Measurements from ENCODE around the gene ZDHHC18. TPM values are rescaled to one million over a fixed set of nuclear protein-coding genes. Genes with fewer than 3 reads are reported as not detected.

ZDHHC18 gene
- total RNA-seq, 1 donor from 2014 or later, result 22.3 TPM

DNA sequence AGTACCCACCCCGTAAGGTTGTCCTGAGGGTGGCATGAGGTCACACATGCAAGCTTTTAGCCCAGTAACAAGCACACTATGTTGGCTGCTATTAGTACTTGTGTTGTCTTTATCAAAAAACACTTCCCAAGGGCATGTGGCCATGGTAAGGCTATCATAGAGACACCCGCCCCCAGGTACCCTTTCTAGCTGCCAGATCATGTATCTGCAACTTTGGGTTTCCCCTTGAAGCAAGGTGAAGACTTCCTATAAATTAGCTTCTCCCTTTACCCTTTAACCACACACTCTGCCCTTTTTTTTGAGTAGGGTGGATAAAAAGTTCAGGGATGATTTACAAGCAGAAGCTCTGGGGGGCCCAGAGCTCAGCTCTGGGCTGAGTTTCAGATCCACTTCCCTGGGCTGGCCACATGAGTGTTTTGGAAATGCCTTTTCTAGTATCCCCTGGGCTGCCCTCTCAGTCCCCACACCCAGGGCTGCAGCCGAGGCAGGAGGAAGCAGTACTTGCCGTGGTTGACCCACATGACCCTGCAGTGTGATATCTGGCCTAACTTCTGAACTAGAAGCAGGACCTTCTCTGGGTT is 2.0 kb downstream of the ZDHHC18 start:
- Histone ChIP-seq H2AFZ (ENCODE audit: low read depth, low read length) (no peak overlapping the region), H3K36me3 (ENCODE audit: insufficient read depth, low read length) (peaks cover 11% of the 10 kb centered on the region), H3K27me3 (ENCODE audit: insufficient read depth, low read length) (no peaks in the 10 kb centered on the region), H3K4me3 (ENCODE audit: insufficient read depth, low read depth, low read length) (no peak overlapping the region), H3K79me2 (ENCODE audit: insufficient read depth, low read length) (peaks cover 48% of the 10 kb centered on the region), H3K4me1 (ENCODE audit: insufficient read depth, low read length) (peaks cover 6% of the 10 kb centered on the region), H3K4me2 (ENCODE audit: low read length) (peak overlapping the region; percentile 51), H3K27ac (ENCODE audit: low read depth, low read length) (no peak overlapping the region), H3K9ac (ENCODE audit: low read length) (no peak overlapping the region), H3K9me3 (ENCODE audit: insufficient read depth, low read depth, low read length) (no peaks in the 10 kb centered on the region), H4K20me1 (ENCODE audit: insufficient read depth, low read length) (peaks cover 54% of the 10 kb centered on the region)
- Mint-ChIP-seq H3K4me3 (ENCODE audit: unreplicated experiment) (peak overlapping the region; percentile 91), H3K9me3 (ENCODE audit: unreplicated experiment) (no peaks in the 10 kb centered on the region), H3K27me3 (ENCODE audit: low read depth, unreplicated experiment) (no peaks in the 10 kb centered on the region), H3K4me1 (ENCODE audit: low read depth, unreplicated experiment) (peaks cover 24% of the 10 kb centered on the region), H3K27ac (ENCODE audit: unreplicated experiment) (no peak overlapping the region), H3K36me3 (ENCODE audit: low read depth, unreplicated experiment) (peaks cover 10% of the 10 kb centered on the region)
- FAIRE-seq (no peak), DNase-seq (ENCODE audit: low read depth) (no peak)
- no peak for TF ChIP-seq CTCF (IDR thresholded peaks at IDR 0.05; ENCODE audit: insufficient read depth, low read depth, low read length)
- no peak for TF ChIP-seq EZH2 (IDR thresholded peaks at IDR 0.05; ENCODE audit: insufficient read depth, low read length)

DNA sequence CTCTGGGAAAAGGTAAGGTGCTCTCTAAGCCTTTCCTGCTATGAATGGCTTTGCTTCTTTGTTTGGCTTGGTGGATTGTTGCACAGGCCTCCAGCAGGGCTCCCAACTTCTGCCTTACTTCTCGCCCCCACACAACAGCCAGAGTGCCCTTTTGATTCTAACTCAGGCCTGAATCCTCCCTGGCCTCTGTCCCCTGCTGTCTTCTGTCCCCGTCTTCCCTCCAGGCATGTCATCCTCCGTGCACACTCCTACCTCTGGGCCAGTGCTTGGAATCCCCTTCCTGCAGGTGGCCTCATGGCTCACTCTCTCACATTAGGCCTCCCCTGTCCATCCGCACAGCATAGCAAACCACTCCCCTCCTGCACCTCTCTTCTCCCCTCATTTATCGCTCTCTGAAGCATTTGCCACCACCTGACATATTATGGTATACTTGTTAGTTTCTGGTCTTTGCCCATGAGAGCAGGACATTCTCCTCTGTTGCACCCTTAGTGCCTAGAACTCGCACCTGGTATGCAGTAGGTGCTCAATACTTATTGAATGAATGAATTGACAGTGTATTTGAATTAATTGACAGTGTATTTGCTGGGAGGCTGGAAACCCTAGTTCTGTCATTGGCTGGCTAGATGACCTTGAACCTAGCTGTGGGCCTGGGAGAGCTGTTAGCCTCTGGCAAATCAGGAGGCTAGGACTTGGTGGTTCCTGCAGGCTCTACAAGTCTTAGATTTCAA is 2.9 kb downstream of the ZDHHC18 start:
- peaks cover 24% of the 10 kb centered on the region for H3K4me1 Mint-ChIP-seq (ENCODE audit: low read depth, unreplicated experiment)
- H3K27ac ChIP-seq (ENCODE audit: low read depth, low read length), result no peak overlapping the region
- H3K4me1 ChIP-seq (ENCODE audit: insufficient read depth, low read length), result peaks cover 6% of the 10 kb centered on the region
- H3K4me3 ChIP-seq (ENCODE audit: insufficient read depth, low read depth, low read length), result no peak overlapping the region
- H3K36me3 ChIP-seq (ENCODE audit: insufficient read depth, low read length), result peaks cover 13% of the 10 kb centered on the region
- H3K4me3 Mint-ChIP-seq (ENCODE audit: unreplicated experiment), result no peak overlapping the region
- no peak overlapping the region for H3K4me2 ChIP-seq (ENCODE audit: low read length)
- peaks cover 54% of the 10 kb centered on the region for H4K20me1 ChIP-seq (ENCODE audit: insufficient read depth, low read length)
- H3K36me3 Mint-ChIP-seq (ENCODE audit: low read depth, unreplicated experiment), result peaks cover 17% of the 10 kb centered on the region
- DNase-seq (ENCODE audit: low read depth) (no peak), FAIRE-seq (no peak)
- H3K9ac ChIP-seq (ENCODE audit: low read length), result no peak overlapping the region
- no peaks in the 10 kb centered on the region for H3K9me3 Mint-ChIP-seq (ENCODE audit: unreplicated experiment)
- no peaks in the 10 kb centered on the region for H3K27me3 Mint-ChIP-seq (ENCODE audit: low read depth, unreplicated experiment)
- no peak overlapping the region for H2AFZ ChIP-seq (ENCODE audit: low read depth, low read length)
- no peaks in the 10 kb centered on the region for H3K9me3 ChIP-seq (ENCODE audit: insufficient read depth, low read depth, low read length)
- peaks cover 48% of the 10 kb centered on the region for H3K79me2 ChIP-seq (ENCODE audit: insufficient read depth, low read length)
- peak overlapping the region; percentile 13 for H3K27ac Mint-ChIP-seq (ENCODE audit: unreplicated experiment)
- TF ChIP-seq CTCF (IDR thresholded peaks at IDR 0.05; ENCODE audit: insufficient read depth, low read depth, low read length) (no peak), EZH2 (IDR thresholded peaks at IDR 0.05; ENCODE audit: insufficient read depth, low read length) (no peak)
- H3K27me3 ChIP-seq (ENCODE audit: insufficient read depth, low read length), result no peaks in the 10 kb centered on the region

DNA sequence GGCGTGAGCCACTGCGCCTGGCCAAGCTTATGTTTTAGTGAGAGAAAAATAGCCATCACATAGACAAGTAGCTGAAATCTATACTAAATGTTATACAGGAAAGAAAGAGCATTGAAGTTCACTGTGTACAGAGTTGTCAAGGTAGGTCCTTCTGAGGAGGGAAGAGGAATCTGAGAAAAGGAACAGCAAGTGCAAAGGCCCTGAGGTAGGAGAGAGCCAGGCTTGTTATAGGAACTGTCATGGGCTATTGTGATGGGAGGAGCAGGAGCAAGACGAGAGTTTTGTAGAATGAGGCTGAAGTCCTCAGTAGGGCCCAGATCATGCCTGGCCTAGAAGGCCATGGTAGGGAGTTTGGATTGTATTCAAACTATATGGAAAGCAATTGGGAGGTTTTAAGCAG is 4.6 kb downstream of the ZDHHC18 start:
- peaks cover 54% of the 10 kb centered on the region for H4K20me1 ChIP-seq (ENCODE audit: insufficient read depth, low read length)
- H3K27ac ChIP-seq (ENCODE audit: low read depth, low read length), result no peak overlapping the region
- H3K4me1 ChIP-seq (ENCODE audit: insufficient read depth, low read length), result peaks cover 3% of the 10 kb centered on the region
- H3K27me3 Mint-ChIP-seq (ENCODE audit: low read depth, unreplicated experiment), result no peaks in the 10 kb centered on the region
- DNase-seq (ENCODE audit: low read depth), result no peak
- H3K36me3 Mint-ChIP-seq (ENCODE audit: low read depth, unreplicated experiment), result peaks cover 25% of the 10 kb centered on the region
- no peak overlapping the region for H3K4me3 Mint-ChIP-seq (ENCODE audit: unreplicated experiment)
- no peaks in the 10 kb centered on the region for H3K9me3 Mint-ChIP-seq (ENCODE audit: unreplicated experiment)
- no peak overlapping the region for H3K4me3 ChIP-seq (ENCODE audit: insufficient read depth, low read depth, low read length)
- H3K27ac Mint-ChIP-seq (ENCODE audit: unreplicated experiment), result no peak overlapping the region
- H3K9ac ChIP-seq (ENCODE audit: low read length), result no peak overlapping the region
- H3K4me1 Mint-ChIP-seq (ENCODE audit: low read depth, unreplicated experiment), result peaks cover 15% of the 10 kb centered on the region
- H2AFZ ChIP-seq (ENCODE audit: low read depth, low read length), result no peak overlapping the region
- no peaks in the 10 kb centered on the region for H3K27me3 ChIP-seq (ENCODE audit: insufficient read depth, low read length)
- no peak for TF ChIP-seq EZH2 (IDR thresholded peaks at IDR 0.05; ENCODE audit: insufficient read depth, low read length)
- TF ChIP-seq CTCF (IDR thresholded peaks at IDR 0.05; ENCODE audit: insufficient read depth, low read depth, low read length), result no peak
- H3K36me3 ChIP-seq (ENCODE audit: insufficient read depth, low read length), result peaks cover 18% of the 10 kb centered on the region
- H3K9me3 ChIP-seq (ENCODE audit: insufficient read depth, low read depth, low read length), result no peaks in the 10 kb centered on the region
- H3K79me2 ChIP-seq (ENCODE audit: insufficient read depth, low read length), result peaks cover 46% of the 10 kb centered on the region
- FAIRE-seq, result no peak
- H3K4me2 ChIP-seq (ENCODE audit: low read length), result no peak overlapping the region
